HCT116 (cell line): ENCODE measurements around the gene ABCA8. TPM values are rescaled to one million over a fixed set of nuclear protein-coding genes. Genes with fewer than 3 reads are reported as not detected.

Experiments
- ATAC-seq: fragments of 200-7000 bp; cut with Tn5 transposase; 2 replicates; pipeline ENCODE4 v1.9.1; 2020; ENCODE audit warnings: mild to moderate bottlenecking, moderate library complexity
- BruUV-seq: library from RNA; stranded (reverse); fragments of 400-500 nt; replicated peaks from 2 replicates; lab custom pipeline; 2021; lab: Mats Ljungman, UMichigan
- CTCF ChIA-PET: fragments of 300-600 bp; sonication (Branson Sonifier 250); formaldehyde crosslinking; loops from one replicate; lab custom pipeline; 2021; ENCODE audit warnings: antibody characterized with exemption; lab: Charles Lee
- POLR2A ChIA-PET: fragments of 300-600, 350-600 bp; sonication (Branson Sonifier 250); formaldehyde crosslinking; loops from one replicate; lab custom pipeline; 2021; ENCODE audit warnings: antibody characterized with exemption; lab: Charles Lee
- RAD21 ChIA-PET, 2 experiments: fragments of 300-600 bp; sonication (Branson Sonifier 250); formaldehyde crosslinking; loops; one replicate each; lab custom pipeline; 2023; ENCODE audit warnings: low total read pairs in 2 of 2; ENCODE audit not compliant: uncharacterized antibody in 2 of 2, unreplicated experiment in 2 of 2, low non-redundant PET in 1 of 2; lab: Charles Lee
- DNase-seq: peaks from one replicate; pipeline ENCODE4 v3.0.0-alpha.2; 2010; ENCODE audit warnings: low read depth, low spot score
- H2AFZ ChIP-seq: fragments of 200-600 bp; shearing (Covaris generic), sonication (generic); 2 replicates; pipeline ENCODE4 v1.6.1; 2017; ENCODE audit warnings: low read depth, mixed run types, mixed read lengths, antibody characterized with exemption, low read length; ENCODE audit not compliant: poor library complexity, severe bottlenecking
- H3K27ac ChIP-seq: 2 replicates; pipeline ENCODE4 v1.5.1; 2012; ENCODE audit warnings: low read depth, low read length
- H3K27me3 ChIP-seq: fragments of 200-600 bp; sonication (generic); 2 replicates; pipeline ENCODE4 v1.6.1; 2016; ENCODE audit warnings: mixed run types, low read length, mixed read lengths; ENCODE audit not compliant: insufficient read depth
- H3K36me3 ChIP-seq, 2 experiments: fragments of 200-500 bp in 1 of 2; fragments of 200-600 bp in 1 of 2; sonication (Bioruptor generic) in 1 of 2; sonication (generic) in 1 of 2; 2 replicates each; pipeline versions ENCODE4 v1.5.1 to v1.6.1; 2014 to 2016; ENCODE audit warnings: low read length in 2 of 2, inconsistent platforms in 1 of 2, mixed read lengths in 1 of 2, mixed run types in 1 of 2; ENCODE audit not compliant: insufficient read depth in 2 of 2, control insufficient read depth in 1 of 2
- H3K4me1 ChIP-seq, 2 experiments: fragments of 200-600 bp in 1 of 2; sonication (generic) in 1 of 2; 2 replicates each; pipeline versions ENCODE4 v1.5.1 to v1.6.1; 2012 to 2017; ENCODE audit warnings: low read length in 2 of 2, inconsistent platforms in 1 of 2, mild to moderate bottlenecking in 1 of 2, mixed read lengths in 1 of 2, mixed run types in 1 of 2, moderate library complexity in 1 of 2; ENCODE audit not compliant: insufficient read depth in 2 of 2, control insufficient read depth in 1 of 2
- H3K4me2 ChIP-seq: fragments of 200-600 bp; sonication (generic); 2 replicates; pipeline ENCODE4 v1.6.1; 2017; ENCODE audit warnings: mixed run types, low read length, mixed read lengths
- H3K4me3 ChIP-seq, 2 experiments: fragments of 200-600 bp in 1 of 2; sonication (generic) in 1 of 2; replicated peaks in 1 of 2; 2 replicates each; pipeline ENCODE4 v1.5.1; 2011 to 2016; ENCODE audit warnings: low read length in 2 of 2, control low read depth in 1 of 2, low read depth in 1 of 2, mild to moderate bottlenecking in 1 of 2, mixed read lengths in 1 of 2, mixed run types in 1 of 2
- H3K79me2 ChIP-seq: fragments of 200-600 bp; sonication (generic); 2 replicates; pipeline ENCODE4 v1.6.1; 2017; ENCODE audit warnings: mild to moderate bottlenecking, mixed run types, low read length, moderate library complexity, mixed read lengths; ENCODE audit not compliant: insufficient read depth
- H3K9ac ChIP-seq: fragments of 200-600 bp; sonication (generic); 2 replicates; pipeline ENCODE4 v1.6.1; 2016; ENCODE audit warnings: low read length, mixed read lengths
- H3K9me2 ChIP-seq: fragments of 200-600 bp; sonication (generic), shearing (Covaris generic); 2 replicates; pipeline ENCODE4 v1.6.1; 2017; ENCODE audit warnings: mixed run types, mild to moderate bottlenecking, moderate library complexity; ENCODE audit not compliant: insufficient read depth
- H3K9me3 ChIP-seq, 2 experiments: fragments of 200-500 bp in 1 of 2; fragments of 200-600 bp in 1 of 2; sonication (Bioruptor generic) in 1 of 2; sonication (generic) in 1 of 2; 2 replicates each; pipeline ENCODE4 v1.6.1; 2014 to 2017; ENCODE audit warnings: low read length in 2 of 2, mixed read lengths in 2 of 2, inconsistent platforms in 1 of 2, low read depth in 1 of 2, mild to moderate bottlenecking in 1 of 2, mixed run types in 1 of 2, moderate library complexity in 1 of 2; ENCODE audit not compliant: control insufficient read depth in 1 of 2, insufficient read depth in 1 of 2
- H4K20me1 ChIP-seq: fragments of 200-600 bp; sonication (generic), shearing (Covaris generic); 2 replicates; pipeline ENCODE4 v1.6.1; 2017; ENCODE audit warnings: mixed run types, mild to moderate bottlenecking, moderate library complexity; ENCODE audit not compliant: insufficient read depth
- CEBPB ChIP-seq: IDR thresholded peaks from 2 replicates; pipeline ENCODE4 v1.6.1; 2012; ENCODE audit warnings: low read depth
- ELF1 ChIP-seq: IDR thresholded peaks from 2 replicates; pipeline ENCODE4 v1.6.1; 2012; ENCODE audit warnings: low read depth, borderline replicate concordance
- EZH2phosphoT487 ChIP-seq: fragments of 200-600 bp; IDR thresholded peaks from 2 replicates; pipeline ENCODE4 v1.6.1; 2018; ENCODE audit warnings: antibody characterized with exemption, borderline replicate concordance
- POLR2AphosphoS5 ChIP-seq: IDR thresholded peaks from 2 replicates; pipeline ENCODE4 v1.6.1; 2011; ENCODE audit warnings: mild to moderate bottlenecking, low read depth, low read length, moderate library complexity
- SP1 ChIP-seq: IDR thresholded peaks from 2 replicates; pipeline ENCODE4 v1.6.1; 2012; ENCODE audit warnings: low read depth
- TCF7L2 ChIP-seq: IDR thresholded peaks from 2 replicates; pipeline ENCODE4 v1.7.0; 2011; ENCODE audit warnings: borderline replicate concordance, inconsistent platforms; ENCODE audit not compliant: insufficient read depth, insufficient read length; ENCODE audit errors: extremely low read depth
- ZNF274 ChIP-seq: fragments of 200-500 bp; sonication (Bioruptor generic); IDR thresholded peaks from 2 replicates; pipeline ENCODE4 v1.6.1; 2014; ENCODE audit warnings: mild to moderate bottlenecking, low read depth, low read length, inconsistent platforms
- intact Hi-C: fragments of 100-400 bp; cut with micrococcal nuclease; formaldehyde crosslinking; loops from 2 replicates; pipeline ENCODE4 v1.10.0; 2022
- total RNA-seq: library from RNA; stranded (reverse); gene quantifications from one replicate; pipeline ENCODE4 v1.2.1, GENCODE V29; 2021; ENCODE audit not compliant: unreplicated experiment
- TF ChIP-seq, protein P1 (sequence below): IDR thresholded peaks from 2 replicates; pipeline ENCODE4 v1.6.1; 2012
- TF ChIP-seq, protein P2 (sequence below): IDR thresholded peaks from 2 replicates; pipeline ENCODE4 v1.6.1; 2012; ENCODE audit warnings: low read depth
- TF ChIP-seq, protein P3 (sequence below): IDR thresholded peaks from 2 replicates; pipeline ENCODE4 v1.6.1; 2011; ENCODE audit warnings: mild to moderate bottlenecking, low read length, moderate library complexity; ENCODE audit not compliant: insufficient replicate concordance; ENCODE audit errors: extremely low read depth
- TF ChIP-seq, protein P4 (sequence below), 3 experiments: fragments of 200-600 bp in 1 of 3; sonication (generic) in 1 of 3; IDR thresholded peaks in 2 of 3; conservative IDR thresholded peaks in 1 of 3; 2 replicates each; pipeline ENCODE4 v1.5.1; 2012 to 2017; ENCODE audit warnings: low read depth in 2 of 3, low read length in 2 of 3, antibody characterized with exemption in 1 of 3, borderline replicate concordance in 1 of 3, control low read depth in 1 of 3, mild to moderate bottlenecking in 1 of 3, mixed read lengths in 1 of 3, mixed run types in 1 of 3, moderate library complexity in 1 of 3; ENCODE audit not compliant: insufficient read depth in 1 of 3
- TF ChIP-seq, protein P5 (sequence below): IDR thresholded peaks from 2 replicates; pipeline ENCODE4 v1.6.1; 2012

The ABCA8 gene
- total RNA-seq, 1 experiment from 2014 or later, result 0.44 TPM

DNA sequence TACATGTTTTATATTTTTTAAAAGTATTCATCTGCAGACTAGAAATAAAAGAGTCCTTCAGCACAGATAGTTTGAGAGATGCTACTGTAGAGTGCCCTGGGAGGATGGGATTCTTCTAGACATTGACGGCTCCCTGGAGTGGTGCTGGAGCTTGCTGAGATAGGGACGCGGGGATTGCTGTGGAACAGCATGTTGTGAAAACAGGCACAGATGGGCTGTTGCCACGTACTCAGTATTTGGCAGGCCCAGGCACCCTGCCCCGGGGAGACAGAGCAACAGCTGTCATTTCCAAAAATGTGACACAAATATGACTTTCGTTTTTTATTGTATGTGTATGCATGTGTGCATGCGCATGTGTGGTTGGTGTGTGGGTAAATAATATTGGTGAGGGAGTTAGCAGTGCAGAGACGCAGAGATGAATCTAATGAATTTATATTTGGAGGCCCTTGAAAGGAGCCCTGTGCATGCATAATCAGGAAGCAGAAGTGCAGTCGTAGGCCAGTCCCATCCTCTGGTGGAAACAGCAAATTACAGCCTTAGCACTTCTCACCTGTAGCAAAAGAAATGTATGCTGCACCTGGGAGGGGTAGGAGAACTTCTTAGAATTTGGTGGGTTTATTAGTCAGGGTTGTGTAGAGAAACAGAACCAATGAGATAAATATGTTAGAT lies 6.2 kb upstream of the ABCA8 start:
- Histone ChIP-seq H3K27me3 (no peaks in the 10 kb centered on the region), H2AFZ (no peak overlapping the region), H3K4me2 (no peak overlapping the region), H3K36me3 (no peaks in the 10 kb centered on the region), H3K9ac (no peak overlapping the region), H3K9me3 (no peaks in the 10 kb centered on the region), H3K4me1 (no peaks in the 10 kb centered on the region), H3K27ac (no peak overlapping the region), H3K9me2 (no peaks in the 10 kb centered on the region), H4K20me1 (no peaks in the 10 kb centered on the region), H3K79me2 (no peaks in the 10 kb centered on the region), H3K4me3 (no peak overlapping the region)
- no TSS peak for BruUV-seq
- CTCF ChIA-PET, result no interaction called here
- POLR2A ChIA-PET, result no interaction called here
- no peak for DNase-seq
- TF ChIP-seq SP1, result no peak
- no peak for TF ChIP-seq EZH2phosphoT487
- no peak for TF ChIP-seq ZNF274
- no peak for TF ChIP-seq CEBPB
- TF ChIP-seq, protein P1, sequence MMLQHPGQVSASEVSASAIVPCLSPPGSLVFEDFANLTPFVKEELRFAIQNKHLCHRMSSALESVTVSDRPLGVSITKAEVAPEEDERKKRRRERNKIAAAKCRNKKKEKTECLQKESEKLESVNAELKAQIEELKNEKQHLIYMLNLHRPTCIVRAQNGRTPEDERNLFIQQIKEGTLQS, result no peak
- TF ChIP-seq ELF1, result no peak
- TF ChIP-seq POLR2AphosphoS5, result no peak
- TF ChIP-seq, protein P2, sequence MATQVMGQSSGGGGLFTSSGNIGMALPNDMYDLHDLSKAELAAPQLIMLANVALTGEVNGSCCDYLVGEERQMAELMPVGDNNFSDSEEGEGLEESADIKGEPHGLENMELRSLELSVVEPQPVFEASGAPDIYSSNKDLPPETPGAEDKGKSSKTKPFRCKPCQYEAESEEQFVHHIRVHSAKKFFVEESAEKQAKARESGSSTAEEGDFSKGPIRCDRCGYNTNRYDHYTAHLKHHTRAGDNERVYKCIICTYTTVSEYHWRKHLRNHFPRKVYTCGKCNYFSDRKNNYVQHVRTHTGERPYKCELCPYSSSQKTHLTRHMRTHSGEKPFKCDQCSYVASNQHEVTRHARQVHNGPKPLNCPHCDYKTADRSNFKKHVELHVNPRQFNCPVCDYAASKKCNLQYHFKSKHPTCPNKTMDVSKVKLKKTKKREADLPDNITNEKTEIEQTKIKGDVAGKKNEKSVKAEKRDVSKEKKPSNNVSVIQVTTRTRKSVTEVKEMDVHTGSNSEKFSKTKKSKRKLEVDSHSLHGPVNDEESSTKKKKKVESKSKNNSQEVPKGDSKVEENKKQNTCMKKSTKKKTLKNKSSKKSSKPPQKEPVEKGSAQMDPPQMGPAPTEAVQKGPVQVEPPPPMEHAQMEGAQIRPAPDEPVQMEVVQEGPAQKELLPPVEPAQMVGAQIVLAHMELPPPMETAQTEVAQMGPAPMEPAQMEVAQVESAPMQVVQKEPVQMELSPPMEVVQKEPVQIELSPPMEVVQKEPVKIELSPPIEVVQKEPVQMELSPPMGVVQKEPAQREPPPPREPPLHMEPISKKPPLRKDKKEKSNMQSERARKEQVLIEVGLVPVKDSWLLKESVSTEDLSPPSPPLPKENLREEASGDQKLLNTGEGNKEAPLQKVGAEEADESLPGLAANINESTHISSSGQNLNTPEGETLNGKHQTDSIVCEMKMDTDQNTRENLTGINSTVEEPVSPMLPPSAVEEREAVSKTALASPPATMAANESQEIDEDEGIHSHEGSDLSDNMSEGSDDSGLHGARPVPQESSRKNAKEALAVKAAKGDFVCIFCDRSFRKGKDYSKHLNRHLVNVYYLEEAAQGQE, result no peak
- TF ChIP-seq, protein P3, sequence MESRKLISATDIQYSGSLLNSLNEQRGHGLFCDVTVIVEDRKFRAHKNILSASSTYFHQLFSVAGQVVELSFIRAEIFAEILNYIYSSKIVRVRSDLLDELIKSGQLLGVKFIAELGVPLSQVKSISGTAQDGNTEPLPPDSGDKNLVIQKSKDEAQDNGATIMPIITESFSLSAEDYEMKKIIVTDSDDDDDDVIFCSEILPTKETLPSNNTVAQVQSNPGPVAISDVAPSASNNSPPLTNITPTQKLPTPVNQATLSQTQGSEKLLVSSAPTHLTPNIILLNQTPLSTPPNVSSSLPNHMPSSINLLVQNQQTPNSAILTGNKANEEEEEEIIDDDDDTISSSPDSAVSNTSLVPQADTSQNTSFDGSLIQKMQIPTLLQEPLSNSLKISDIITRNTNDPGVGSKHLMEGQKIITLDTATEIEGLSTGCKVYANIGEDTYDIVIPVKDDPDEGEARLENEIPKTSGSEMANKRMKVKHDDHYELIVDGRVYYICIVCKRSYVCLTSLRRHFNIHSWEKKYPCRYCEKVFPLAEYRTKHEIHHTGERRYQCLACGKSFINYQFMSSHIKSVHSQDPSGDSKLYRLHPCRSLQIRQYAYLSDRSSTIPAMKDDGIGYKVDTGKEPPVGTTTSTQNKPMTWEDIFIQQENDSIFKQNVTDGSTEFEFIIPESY, result no peak
- TF ChIP-seq, protein P4, sequence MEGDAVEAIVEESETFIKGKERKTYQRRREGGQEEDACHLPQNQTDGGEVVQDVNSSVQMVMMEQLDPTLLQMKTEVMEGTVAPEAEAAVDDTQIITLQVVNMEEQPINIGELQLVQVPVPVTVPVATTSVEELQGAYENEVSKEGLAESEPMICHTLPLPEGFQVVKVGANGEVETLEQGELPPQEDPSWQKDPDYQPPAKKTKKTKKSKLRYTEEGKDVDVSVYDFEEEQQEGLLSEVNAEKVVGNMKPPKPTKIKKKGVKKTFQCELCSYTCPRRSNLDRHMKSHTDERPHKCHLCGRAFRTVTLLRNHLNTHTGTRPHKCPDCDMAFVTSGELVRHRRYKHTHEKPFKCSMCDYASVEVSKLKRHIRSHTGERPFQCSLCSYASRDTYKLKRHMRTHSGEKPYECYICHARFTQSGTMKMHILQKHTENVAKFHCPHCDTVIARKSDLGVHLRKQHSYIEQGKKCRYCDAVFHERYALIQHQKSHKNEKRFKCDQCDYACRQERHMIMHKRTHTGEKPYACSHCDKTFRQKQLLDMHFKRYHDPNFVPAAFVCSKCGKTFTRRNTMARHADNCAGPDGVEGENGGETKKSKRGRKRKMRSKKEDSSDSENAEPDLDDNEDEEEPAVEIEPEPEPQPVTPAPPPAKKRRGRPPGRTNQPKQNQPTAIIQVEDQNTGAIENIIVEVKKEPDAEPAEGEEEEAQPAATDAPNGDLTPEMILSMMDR (IDR thresholded peaks at IDR 0.05 in 2 of 3, conservative IDR thresholded peaks at IDR 0.05 in 1 of 3; ENCODE audit: borderline replicate concordance in 1 of 3, insufficient read depth in 1 of 3, low read depth in 2 of 3, low read length in 2 of 3), result no peak
- TF ChIP-seq, protein P5, sequence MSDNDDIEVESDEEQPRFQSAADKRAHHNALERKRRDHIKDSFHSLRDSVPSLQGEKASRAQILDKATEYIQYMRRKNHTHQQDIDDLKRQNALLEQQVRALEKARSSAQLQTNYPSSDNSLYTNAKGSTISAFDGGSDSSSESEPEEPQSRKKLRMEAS, result no peak
- no peak for TF ChIP-seq TCF7L2
- RAD21 ChIA-PET, result no interaction called here
- intact Hi-C loops, result no loop called here
- ATAC-seq, result no peak
